Heart left ventricle (tissue), 16 donors: Measurements from ENCODE around the gene RNASE8. TPM values are rescaled to one million over a fixed set of nuclear protein-coding genes. Genes with fewer than 3 reads are reported as not detected.
A peak's percentile ranks its signal among the peaks of the same experiment; 100 is the strongest.

ENCODE experiments used
- ATAC-seq, 4 donors: fragments of 200-7000 bp; cut with Tn5 transposase; one replicate each; pipeline ENCODE4 v1.9.1; 2020 to 2022; ENCODE audit warnings: moderate library complexity in 4 of 4, mild to moderate bottlenecking in 3 of 4, moderate number of reproducible peaks in 1 of 4
- DNase-seq, 5 donors: peaks; one replicate each; pipeline ENCODE4 v3.0.0-alpha.2; 2020
- H3K27ac ChIP-seq, 12 donors: fragments of 200-600 bp; sonication (generic) in 4 of 12; one replicate each; pipeline versions ENCODE4 v1.5.0 to v1.8.0; 2016 to 2022; ENCODE audit warnings: mild to moderate bottlenecking in 2 of 12
- H3K27me3 ChIP-seq, 9 donors: fragments of 200-600 bp; sonication (generic) in 2 of 9; one replicate each; pipeline versions ENCODE4 v1.5.1 to v1.8.0; 2016 to 2022; ENCODE audit warnings: mild to moderate bottlenecking in 3 of 9
- H3K36me3 ChIP-seq, 9 donors: fragments of 200-600 bp; sonication (generic) in 2 of 9; one replicate each; pipeline versions ENCODE4 v1.5.0 to v1.8.0; 2018 to 2022; ENCODE audit warnings: mild to moderate bottlenecking in 2 of 9
- H3K4me1 ChIP-seq, 12 donors: fragments of 200-600 bp; sonication (generic) in 4 of 12; one replicate each; pipeline versions ENCODE4 v1.5.0 to v1.8.0; 2016 to 2022; ENCODE audit warnings: mild to moderate bottlenecking in 3 of 12
- H3K4me3 ChIP-seq, 12 donors: fragments of 200-600 bp; sonication (generic) in 4 of 12; one replicate each; pipeline versions ENCODE4 v1.5.0 to v1.8.0; 2017 to 2022; ENCODE audit warnings: mild to moderate bottlenecking in 9 of 12, moderate library complexity in 4 of 12
- H3K9me3 ChIP-seq, 12 donors: fragments of 200-600 bp; sonication (generic) in 4 of 12; one replicate each; pipeline versions ENCODE4 v1.5.0 to v1.8.0; 2016 to 2022; ENCODE audit warnings: mild to moderate bottlenecking in 1 of 12
- CTCF ChIP-seq, 12 donors: fragments of 200-600 bp; sonication (generic) in 4 of 12; IDR thresholded peaks; one replicate each; pipeline versions ENCODE4 v1.5.0 to v1.8.0; 2018 to 2022; ENCODE audit warnings: antibody characterized with exemption in 12 of 12, mild to moderate bottlenecking in 5 of 12
- POLR2A ChIP-seq, 2 donors: fragments of 450-650 bp; IDR thresholded peaks; one replicate each; pipeline ENCODE4 v1.6.1; 2017; ENCODE audit warnings: antibody characterized with exemption in 2 of 2, mild to moderate bottlenecking in 2 of 2, moderate library complexity in 2 of 2
- WGBS, 4 donors: extraction: QIAGEN DNeasy Blood & Tissue Kit in 2 of 4; methylation state at CpG; one replicate each; pipeline versions ENCODE4 v1.1.5 to v1.1.7; 2013 to 2018; 5-methylcytosine and 5-hydroxymethylcytosine counted together
- intact Hi-C, 10 donors: fragments of 100-400 bp; cut with DNase I; formaldehyde crosslinking; loops; one replicate each; pipeline versions ENCODE4 v1.11.1 to v1.14.2; 2022
- polyA plus RNA-seq, 2 donors: library from polyadenylated mRNA; stranded (reverse); fragments of 200-250 nt; gene quantifications; one replicate each; pipeline ENCODE4 v1.2.3, GENCODE V29; 2013
- total RNA-seq, 9 donors: library from RNA; depleted of rRNA in 2 of 9; stranded (reverse); fragments of >200 nt in 2 of 9; fragmentation: NEBNext Ultra II Directional in 3 of 9; extraction: Animal tissue kit (Norgen Biotek cat#: 25700) in 3 of 9; gene quantifications; one replicate each; pipeline versions ENCODE4 v1.1.0 to v1.2.4, GENCODE V29; 2016 to 2023
- donor health status: ischemic (EF 13 %, LVEDD 7.1; RV severe dilation, severe dysfunction).
- donor health status: healthy with polysubstance abuse.
- donor health status: DM: no; HTN: yes; CAD: no.
- donor health status: DM: no; HTN: no; CAD: no.
- donor health status: ischemic (EF 25% LVEDD 6.9; RV normal size, moderate dysfunction).
- donor health status: ischemic (EF 25% LVEDD 5.7; RV mildly dilated, moderate dysfunction).
- donor health status: healthy.
- donor health status: DM: yes; HTN: yes; CAD: no.
- donor health status: ischemic (EF 35%, LVEDD 5.7; RV mildly dilated, moderate dysfunction).
- donor health status: nonischemic (EF 11% LVEDD 7.7; RV severe dilation, severe dysfunction).
- donor health status: DM: yes; HTN: yes; CAD: no.
- donor health status: PGD.
- donor health status: ischemic (EF 29% LVEDD 5.4; RV normal size, mild dysfunction).
- donor health status: nonischemic (EF 23%, LVEDD 6.1; RV moderate dilation, normal function).

Gene RNASE8
- total and polyA plus RNA-seq, 11 donors, result not detected

DNA sequence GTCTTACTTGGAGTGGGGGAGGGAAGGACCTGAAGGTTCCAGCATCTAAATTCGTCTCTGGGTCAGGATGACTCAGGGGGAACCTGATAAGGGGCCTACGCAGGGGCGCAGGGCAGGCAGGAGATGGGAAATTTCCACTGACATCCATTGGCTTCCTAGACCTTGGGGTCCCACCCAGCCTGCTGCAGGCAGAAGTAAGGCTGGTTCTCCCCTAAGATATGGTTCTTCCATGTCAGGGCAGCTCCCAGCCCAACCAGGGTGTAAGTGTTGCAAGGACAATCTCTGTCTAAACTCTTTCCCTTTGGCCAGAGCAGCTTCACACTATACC is 30.7 kb upstream of the RNASE8 start:
- TF ChIP-seq POLR2A (IDR thresholded peaks at IDR 0.05) (no peak), CTCF (IDR thresholded peaks at IDR 0.05) (no peak)
- H3K36me3 ChIP-seq, result peaks cover 0 to 10% (median 3%) of the 10 kb centered on the region in 9 donors
- intact Hi-C loops, result no loop called here
- ATAC-seq (peak in 1 of 4 donors; percentile 39), DNase-seq (peak in 2 of 5 donors; percentile 38 to 71)
- peak overlapping the region; percentile 55 to 100 (median 98) for H3K27ac ChIP-seq
- 11 to 24% (median 21%) methylated on average over 3 of the region's 3 CpGs for WGBS, 4 donors
- peaks cover 0 to 7% (median 0%) of the 10 kb centered on the region in 9 donors for H3K27me3 ChIP-seq
- no peaks in the 10 kb centered on the region for H3K9me3 ChIP-seq
- peaks cover 0 to 46% (median 30%) of the 10 kb centered on the region in 12 donors for H3K4me1 ChIP-seq
- H3K4me3 ChIP-seq, result no peak overlapping the region

DNA sequence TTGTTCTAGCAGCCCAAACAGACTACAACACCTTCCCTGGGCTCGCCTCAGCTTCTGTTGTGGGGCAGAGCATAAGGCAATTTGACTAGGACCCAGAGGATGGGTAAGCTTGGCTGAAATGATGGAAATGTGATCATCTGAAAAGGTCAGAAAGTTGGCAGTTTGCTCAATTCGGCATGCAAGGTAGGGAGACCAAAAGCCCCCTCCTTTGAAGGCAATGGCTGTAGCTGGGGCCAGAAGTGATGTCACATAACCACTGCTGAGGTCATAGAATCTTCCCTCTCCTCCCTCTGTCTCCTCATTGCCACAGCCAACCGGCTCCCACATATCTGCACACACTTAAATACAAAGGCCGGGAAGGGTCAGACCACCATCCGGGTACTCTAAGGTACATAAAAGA is 27.7 kb upstream of the RNASE8 start, which contains the start of gene TPPP2:
Gene TPPP2, plus strand, starts transcription at position 301 of the 400 bp plus-strand sequence. CDS start 365 bp downstream, outside the sequence.
- Histone ChIP-seq H3K27me3 (peaks cover 0 to 7% (median 0%) of the 10 kb centered on the region in 9 donors), H3K4me3 (no peak within 1 kb of the TSS), H3K27ac (no peak within 1 kb of the TSS), H3K36me3 (no peaks in the 10 kb centered on the region), H3K4me1 (peaks cover 0 to 19% (median 13%) of the 10 kb centered on the region in 12 donors), H3K9me3 (no peaks in the 10 kb centered on the region)
- ATAC-seq (no peak), DNase-seq (no peak)
- 90 to 95% (median 94%) methylated on average over 5 of the region's 5 CpGs for WGBS, 4 donors
- intact Hi-C loops, result no loop called here
- TF ChIP-seq CTCF (IDR thresholded peaks at IDR 0.05) (no peak), POLR2A (IDR thresholded peaks at IDR 0.05) (no peak)

GRCh38 chr14:21030531-21030930 is 27.1 kb upstream of the RNASE8 start:
- H3K4me1 ChIP-seq, result peaks cover 0 to 18% (median 13%) of the 10 kb centered on the region in 12 donors
- TF ChIP-seq POLR2A (IDR thresholded peaks at IDR 0.05), result no peak
- no peak for TF ChIP-seq CTCF (IDR thresholded peaks at IDR 0.05)
- DNase-seq, result no peak
- intact Hi-C loops, result no loop called here
- H3K27me3 ChIP-seq, result peaks cover 0 to 2% (median 0%) of the 10 kb centered on the region in 9 donors
- H3K36me3 ChIP-seq, result no peaks in the 10 kb centered on the region
- H3K4me3 ChIP-seq, result no peak overlapping the region
- 82 to 93% (median 88%) methylated on average over 12 of the region's 12 CpGs for WGBS, 4 donors
- ATAC-seq, result no peak
- H3K9me3 ChIP-seq, result no peaks in the 10 kb centered on the region
- no peak overlapping the region for H3K27ac ChIP-seq

DNA sequence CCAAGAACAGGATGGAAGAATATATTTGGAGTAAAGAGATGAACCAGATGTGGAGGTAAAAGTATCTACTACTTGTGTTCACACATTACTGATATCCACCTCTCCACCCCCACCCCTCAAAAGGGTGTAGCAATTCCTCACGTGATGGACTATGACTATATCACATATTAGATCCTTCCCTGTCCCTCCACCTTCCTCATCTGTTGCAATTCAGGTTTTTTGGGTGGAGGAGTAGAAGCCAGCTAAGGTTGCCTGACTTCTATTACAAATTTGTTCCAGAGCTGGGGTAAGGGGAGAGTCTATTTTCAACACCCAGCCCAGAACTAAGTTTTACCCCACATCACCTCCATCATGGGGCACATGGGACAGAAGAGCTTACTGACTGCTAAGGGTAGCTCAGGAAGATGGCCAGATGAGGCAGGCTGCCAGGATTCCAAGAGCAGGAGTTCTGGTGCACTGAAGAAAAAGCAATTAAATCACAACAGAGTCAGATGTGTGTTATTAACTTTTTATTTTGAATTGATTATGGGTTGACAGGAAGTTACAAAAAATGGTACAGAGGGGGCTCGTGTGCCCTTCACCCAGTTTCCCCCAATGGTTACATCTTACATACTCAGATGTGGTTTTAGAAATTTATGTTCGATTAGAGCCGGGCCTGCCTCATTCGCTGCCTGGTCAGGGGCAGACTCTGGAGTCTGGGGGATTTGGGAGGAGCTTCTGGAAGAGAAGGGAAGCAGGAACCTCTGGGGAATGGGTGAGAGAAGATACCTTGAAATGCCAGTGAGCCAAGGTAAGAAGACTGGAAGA is 25.1 kb upstream of the RNASE8 start:
- no peak for TF ChIP-seq POLR2A (IDR thresholded peaks at IDR 0.05)
- TF ChIP-seq CTCF (IDR thresholded peaks at IDR 0.05), result no peak
- 90 to 95% (median 92%) methylated on average over 5 of the region's 5 CpGs for WGBS, 4 donors
- no peak for ATAC-seq

More for the DNA sequence above, 25.1 kb upstream of the RNASE8 start:
- peaks cover 0 to 7% (median 0%) of the 10 kb centered on the region in 12 donors for H3K4me1 ChIP-seq
- no peak overlapping the region for H3K4me3 ChIP-seq
- intact Hi-C loops, result no loop called here
- H3K27ac ChIP-seq, result no peak overlapping the region
- no peaks in the 10 kb centered on the region for H3K9me3 ChIP-seq
- H3K36me3 ChIP-seq, result no peaks in the 10 kb centered on the region
- no peak for DNase-seq
- H3K27me3 ChIP-seq, result no peaks in the 10 kb centered on the region
